ENCODE data around the gene ARSB.

The ARSB gene

DNA sequence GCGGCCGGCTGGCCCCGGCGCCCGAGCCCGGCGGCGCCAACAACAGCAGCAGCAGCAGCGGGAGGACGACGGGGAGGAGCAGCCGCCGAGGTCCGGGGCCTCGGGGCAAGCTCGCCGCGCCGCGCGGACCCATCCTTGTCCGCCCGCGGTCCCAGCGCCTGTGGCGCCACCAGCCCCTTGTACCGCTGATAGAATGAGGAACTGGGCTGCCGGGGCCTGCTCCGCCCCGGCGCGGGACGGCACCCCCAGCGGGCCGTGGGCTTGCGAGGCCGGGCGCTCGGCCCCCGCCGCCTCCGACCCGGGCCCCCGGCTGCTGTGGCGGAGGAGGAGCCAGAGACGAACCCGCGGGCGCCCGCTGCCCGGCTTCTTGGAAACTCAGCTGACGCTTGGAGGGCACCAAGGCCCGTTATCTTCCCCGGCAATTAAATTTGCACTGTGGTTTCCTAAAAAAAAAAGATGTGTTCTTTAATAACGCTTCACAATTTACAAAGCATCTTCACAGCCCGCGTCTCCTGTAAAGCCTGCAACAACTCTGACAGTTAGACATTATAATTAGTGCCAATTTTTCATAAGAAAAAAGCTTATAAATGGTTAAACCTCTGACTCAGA lies at the start of gene ARSB:
Gene ARSB, minus strand, starts transcription at position 195 of the 609 bp plus-strand sequence. Its CDS starts 62 bp downstream, at position 133.
- DNase-seq = peak; percentile 79

DNA sequence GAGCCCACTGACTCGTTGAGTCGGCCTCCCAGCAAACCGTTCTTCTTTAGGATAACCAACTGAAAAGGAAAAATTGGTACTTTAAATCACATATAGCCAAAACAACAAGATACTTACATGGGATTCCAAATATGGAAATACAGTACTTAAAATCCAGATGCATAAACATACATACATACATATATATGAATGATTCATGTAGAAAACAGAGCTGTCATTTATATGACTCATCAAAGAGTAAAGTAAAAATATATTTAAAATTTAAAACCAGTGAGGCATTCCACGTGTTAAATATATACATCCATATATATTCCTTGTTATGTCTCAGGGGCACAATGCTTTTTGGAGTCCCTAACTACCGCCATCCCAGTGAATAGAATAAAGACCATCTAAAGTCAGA lies 47.7 kb upstream of the ARSB start:
- no peak for DNase-seq

GRCh38 chr5:79032031-79032695 lies 47.1 kb upstream of the ARSB start:
- DNase-seq = no peak

- no peak for DNase-seq
Measured at GRCh38 chr5:79031485-79031867, 46.4 kb upstream of the ARSB start.

- DNase-seq = no peak
Measured at GRCh38 chr5:79030663-79031484, 45.8 kb upstream of the ARSB start.

DNA sequence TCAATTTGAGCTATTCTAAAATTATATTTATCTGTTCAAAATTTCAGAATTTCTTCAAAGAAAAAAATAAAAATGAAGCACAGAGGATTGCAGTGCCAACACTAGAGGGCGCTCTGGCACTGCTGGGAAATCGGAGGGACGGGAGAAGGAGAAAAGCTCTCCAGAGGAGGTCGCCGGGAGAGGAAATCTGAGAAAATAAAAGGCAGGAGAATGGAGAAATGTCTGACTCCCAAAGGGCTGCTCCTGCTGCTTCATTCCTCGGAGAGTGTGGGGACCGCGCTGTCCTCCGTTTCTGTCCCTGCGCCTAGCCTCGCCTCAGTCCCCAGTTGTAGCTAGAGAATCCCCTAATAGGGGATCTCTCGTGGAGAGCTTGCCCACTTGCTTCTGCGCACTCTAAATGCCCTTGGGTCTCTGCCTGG lies 40.0 kb upstream of the ARSB start:
- peak; percentile 66 for DNase-seq

- DNase-seq = no peak
Measured at GRCh38 chr5:79023947-79024346, 38.8 kb upstream of the ARSB start.

GRCh38 chr5:79023348-79023747 lies 38.2 kb upstream of the ARSB start:
- DNase-seq = no peak

DNA sequence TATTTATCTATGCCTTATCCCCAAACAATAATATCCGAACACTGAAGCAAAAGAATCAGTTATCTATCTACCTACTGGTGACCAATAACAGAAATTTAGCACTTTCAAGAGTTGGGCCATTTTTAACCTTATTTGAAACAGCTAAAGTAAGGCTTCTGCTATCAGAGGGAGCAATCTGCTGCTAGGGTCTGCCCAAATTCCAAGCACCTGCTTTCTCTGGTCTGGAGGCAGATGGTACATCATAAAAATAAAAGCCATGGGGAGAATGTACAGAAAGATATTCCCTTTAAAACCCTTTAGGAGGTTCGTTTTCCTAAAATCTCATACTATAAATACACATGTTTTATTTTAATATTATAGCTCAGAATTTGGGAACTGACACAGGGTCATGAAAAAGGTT lies 37.7 kb upstream of the ARSB start:
- no peak for DNase-seq

DNA sequence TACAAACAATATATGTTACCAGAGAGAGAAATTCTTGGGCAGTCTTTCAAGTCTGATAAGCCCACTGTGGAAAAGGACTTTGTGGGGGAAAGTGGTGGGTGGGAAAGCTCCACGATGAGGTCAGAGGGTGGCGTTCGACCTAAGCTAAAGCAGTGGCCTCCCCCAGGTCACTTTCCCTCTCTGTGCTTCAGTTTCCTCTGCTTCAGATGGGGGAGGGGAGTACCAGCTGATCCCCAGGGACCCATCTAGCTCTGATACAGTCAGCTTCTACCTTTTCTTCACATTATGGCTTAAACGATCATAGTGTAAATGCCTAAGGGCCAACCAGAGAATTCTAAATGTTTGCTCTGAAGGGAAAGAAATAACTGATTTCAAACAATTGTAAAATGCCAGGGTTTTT lies 36.6 kb upstream of the ARSB start:
- DNase-seq = no peak

DNA sequence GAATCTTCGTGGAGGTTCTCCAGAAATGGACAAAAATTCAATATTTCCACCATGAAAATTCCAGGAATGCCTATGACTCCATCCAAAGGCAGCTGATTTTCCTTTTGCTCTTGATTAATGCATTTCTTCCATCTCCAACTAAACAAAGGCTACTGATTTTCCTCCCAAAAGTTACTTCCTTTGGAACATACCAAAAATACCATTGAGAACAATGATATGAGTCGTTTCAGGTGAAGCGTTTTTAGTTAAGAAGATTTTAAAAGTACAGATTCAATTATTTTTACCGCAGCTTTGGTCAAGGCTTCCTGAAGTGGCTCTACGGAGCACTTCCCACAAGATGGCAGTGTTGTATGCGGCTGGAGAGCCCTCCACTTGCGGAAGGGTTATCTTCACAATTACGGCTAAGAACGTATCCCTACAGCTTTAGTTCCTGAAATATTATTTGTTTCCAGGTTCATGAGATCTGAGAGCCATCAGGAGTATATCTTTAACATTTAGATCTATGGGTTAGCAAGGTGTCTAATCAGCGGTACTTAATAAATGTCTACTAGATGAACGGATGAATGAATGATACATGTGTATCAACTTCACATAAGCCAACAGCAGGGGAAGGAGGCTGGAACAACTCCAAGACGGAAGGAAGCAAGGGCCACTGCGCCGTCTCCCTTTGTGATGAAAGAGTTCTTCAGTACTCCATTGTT lies 35.9 kb upstream of the ARSB start:
- DNase-seq = peak; percentile 59

DNA sequence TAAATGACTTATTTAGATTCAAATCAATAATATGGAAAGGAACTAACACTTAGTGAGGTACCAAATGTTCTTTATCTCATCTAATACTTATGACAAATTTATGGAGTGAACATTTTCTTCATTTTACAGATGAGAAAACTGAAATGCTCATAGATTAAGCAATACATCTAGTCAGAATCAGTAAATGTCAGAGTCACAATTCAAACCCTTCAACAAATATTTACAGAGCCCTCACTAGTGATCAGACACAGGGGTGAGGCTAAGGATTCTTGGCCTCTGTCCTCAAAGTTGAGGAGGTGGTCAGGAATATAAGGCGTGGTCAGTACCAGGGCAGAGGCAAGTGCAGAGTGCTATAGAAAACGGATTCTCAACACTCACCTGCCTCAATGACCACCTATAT lies 29.5 kb upstream of the ARSB start:
- no peak for DNase-seq

GRCh38 chr5:79011869-79012268 lies 26.8 kb upstream of the ARSB start:
- DNase-seq = no peak

DNA sequence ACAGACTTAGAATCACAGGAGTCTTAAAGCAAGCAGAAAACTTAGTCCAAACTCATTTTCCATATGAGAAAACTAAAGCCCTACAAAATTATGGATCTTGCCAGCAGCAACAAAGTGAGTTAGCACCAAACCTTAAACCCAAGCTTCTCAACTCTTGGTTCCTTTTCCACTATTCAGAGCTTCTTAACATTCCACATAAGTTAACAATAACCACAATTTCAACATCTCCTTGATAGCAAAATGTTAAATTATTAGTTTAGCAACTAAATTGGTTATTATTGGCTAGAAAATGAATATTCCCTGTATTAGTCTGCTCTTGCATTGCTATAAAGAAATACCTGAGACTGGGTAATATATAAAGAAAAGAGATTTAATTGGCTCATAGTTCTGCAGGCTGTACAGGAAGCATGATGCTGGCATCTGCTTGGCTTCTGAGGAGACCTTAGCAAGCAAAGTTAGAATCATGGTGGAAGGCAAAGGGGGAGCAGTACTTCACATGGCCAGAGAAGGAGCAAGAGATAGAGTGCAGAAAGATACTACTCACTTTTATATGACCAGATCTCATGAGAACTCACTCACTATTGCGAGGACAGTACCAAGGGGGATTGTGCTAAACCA lies 26.2 kb upstream of the ARSB start:
- no peak for DNase-seq

DNA sequence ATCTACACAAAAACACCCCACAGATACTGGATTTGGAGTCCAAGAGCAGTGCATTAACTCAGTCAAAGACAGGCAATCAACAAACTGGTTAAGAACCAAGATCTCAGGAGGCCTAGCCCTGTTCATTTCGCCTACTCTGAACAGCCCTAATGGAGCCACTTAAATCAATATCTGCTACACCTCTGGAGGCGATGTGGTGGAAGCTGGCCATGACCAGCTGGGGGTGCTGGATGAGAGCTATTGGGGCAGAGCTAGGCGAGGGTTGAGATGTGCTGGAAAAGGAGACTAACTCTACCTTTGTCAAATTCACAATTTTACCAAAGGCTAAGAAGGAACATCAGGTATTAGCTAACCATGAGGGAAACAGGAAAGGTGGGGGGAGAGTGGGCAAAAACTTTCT lies 23.3 kb upstream of the ARSB start:
- no peak for DNase-seq

- DNase-seq = no peak
Measured at GRCh38 chr5:79007872-79008271, 22.8 kb upstream of the ARSB start.

- DNase-seq = no peak
Measured at GRCh38 chr5:79005936-79006631, 21.0 kb upstream of the ARSB start.

- DNase-seq = no peak
Measured at GRCh38 chr5:79005151-79005550, 20.0 kb upstream of the ARSB start.

GRCh38 chr5:79002374-79002773 lies 17.3 kb upstream of the ARSB start:
- DNase-seq = no peak

DNA sequence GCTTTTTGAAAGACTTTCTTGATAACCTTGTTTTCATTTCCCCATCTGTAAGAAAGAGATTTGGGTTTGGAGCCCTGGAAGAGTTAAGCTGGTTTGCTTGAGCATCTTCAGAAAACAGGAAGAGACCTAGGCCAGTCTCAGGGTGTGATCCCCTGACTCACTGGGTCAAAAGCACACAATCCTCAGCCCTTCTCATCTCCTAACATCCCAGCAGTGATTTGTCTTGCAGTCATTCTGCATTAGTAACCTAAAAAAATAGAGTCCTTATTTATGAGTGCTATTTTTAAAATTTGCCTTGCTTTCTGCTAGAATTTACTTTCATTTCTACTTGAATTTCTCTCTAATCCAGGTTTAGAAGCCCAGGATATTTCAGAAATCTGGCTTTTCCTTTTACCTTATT lies 16.4 kb upstream of the ARSB start:
- no peak for DNase-seq

DNA sequence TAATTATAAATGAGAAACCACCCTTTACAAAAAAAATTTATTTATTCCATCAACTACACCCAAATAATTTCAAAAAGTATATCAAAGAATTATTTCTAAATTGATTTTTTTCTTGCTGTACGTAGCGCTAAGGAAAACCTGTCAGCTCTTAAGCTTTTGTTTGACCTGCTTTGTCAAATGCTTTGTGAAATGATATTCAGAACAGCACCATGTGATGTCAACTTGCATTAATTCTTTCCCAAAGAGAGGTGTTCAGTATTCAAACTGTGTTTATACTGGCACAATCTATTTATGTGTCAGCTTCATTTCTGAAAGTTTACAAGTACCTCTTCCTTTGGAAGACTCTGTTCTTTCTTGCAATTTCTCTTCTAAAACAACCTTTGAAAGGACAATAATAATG lies 12.0 kb upstream of the ARSB start:
- no peak for DNase-seq

GRCh38 chr5:78995521-78996007 lies 10.5 kb upstream of the ARSB start:
- DNase-seq = no peak
